Smooth muscle cell (in vitro differentiated cells): Measurements from ENCODE around the gene SSR2. TPM values are rescaled to one million over a fixed set of nuclear protein-coding genes. Genes with fewer than 3 reads are reported as not detected.

Experiments used
- DNase-seq: peaks from one replicate; lab custom pipeline; 2025; ENCODE audit not compliant: unreplicated experiment; lab: John Stamatoyannopoulos, UW
- H2AFZ ChIP-seq: fragments of 200-600 bp; sonication (generic); 2 replicates; pipeline ENCODE4 v1.6.0; 2016; ENCODE audit warnings: antibody characterized with exemption, low read depth, mild to moderate bottlenecking
- H3F3A ChIP-seq: fragments of 200-600 bp; sonication (generic); 2 replicates; pipeline ENCODE4 v1.6.0; 2017; ENCODE audit warnings: antibody characterized with exemption, low read depth
- H3K27ac ChIP-seq: fragments of 200-600 bp; sonication (generic); 2 replicates; pipeline ENCODE4 v1.5.1; 2016; ENCODE audit warnings: low read depth, mild to moderate bottlenecking
- H3K27me3 ChIP-seq: fragments of 200-600 bp; sonication (generic); 2 replicates; pipeline ENCODE4 v1.6.1; 2016; ENCODE audit warnings: low read depth, mild to moderate bottlenecking
- H3K36me3 ChIP-seq: fragments of 200-600 bp; sonication (generic); 2 replicates; pipeline ENCODE4 v1.5.1; 2016; ENCODE audit warnings: low read depth
- H3K4me1 ChIP-seq: fragments of 200-600 bp; sonication (generic); 2 replicates; pipeline ENCODE4 v1.5.1; 2016; ENCODE audit warnings: low read depth
- H3K4me2 ChIP-seq: fragments of 200-600 bp; sonication (generic); 2 replicates; pipeline ENCODE4 v1.6.0; 2016; ENCODE audit warnings: mild to moderate bottlenecking
- H3K4me3 ChIP-seq: fragments of 200-600 bp; sonication (generic); 2 replicates; pipeline ENCODE4 v1.5.1; 2016; ENCODE audit warnings: mild to moderate bottlenecking
- H3K79me2 ChIP-seq: fragments of 200-600 bp; sonication (generic); 2 replicates; pipeline ENCODE4 v1.6.0; 2016; ENCODE audit warnings: low read depth, mild to moderate bottlenecking
- H3K9ac ChIP-seq: fragments of 200-600 bp; sonication (generic); 2 replicates; pipeline ENCODE4 v1.6.0; 2016; ENCODE audit warnings: low read depth
- H3K9me3 ChIP-seq: fragments of 200-600 bp; sonication (generic); replicated peaks from 2 replicates; pipeline ENCODE4 v1.5.1; 2016; ENCODE audit warnings: low read depth
- H4K20me1 ChIP-seq: fragments of 200-600 bp; sonication (generic); 2 replicates; pipeline ENCODE4 v1.6.0; 2016; ENCODE audit warnings: low read depth
- CTCF ChIP-seq: fragments of 200-600 bp; sonication (generic); IDR thresholded peaks from 2 replicates; pipeline ENCODE4 v1.5.1; 2017; ENCODE audit warnings: borderline replicate concordance, mild to moderate bottlenecking, antibody characterized with exemption; ENCODE audit not compliant: insufficient read depth, poor library complexity, severe bottlenecking
- WGBS: methylation state at CpG from one replicate; pipeline ENCODE4 v1.1.7; 2016; ENCODE audit warnings: low lambda C conversion rate; 5-methylcytosine and 5-hydroxymethylcytosine counted together
- polyA plus RNA-seq: library from polyadenylated mRNA; unstranded; fragments of >200 nt; fragmentation: Nextera tagmentation; extraction: Ambion mirVana; gene quantifications from 2 replicates; pipeline ENCODE4 v1.2.1, GENCODE V29; 2016
- total RNA-seq: library from RNA; depleted of rRNA; stranded (reverse); fragments of >200 nt; gene quantifications from 2 replicates; pipeline ENCODE4 v1.2.3, GENCODE V29; 2014

Gene SSR2
- total and polyA plus RNA-seq, 2 experiments from 2014 or later: 447 to 457 TPM

GRCh38 chr1:156055281-156056048, 34.7 kb upstream of the SSR2 start:
- H4K20me1 ChIP-seq: peaks cover 6% of the 10 kb centered on the region
- TF ChIP-seq CTCF: no peak
- H3K27me3 ChIP-seq: no peaks in the 10 kb centered on the region
- no peaks in the 10 kb centered on the region for H3K9me3 ChIP-seq
- peak overlapping the region; percentile 94 for H3K4me2 ChIP-seq
- H3K36me3 ChIP-seq: no peaks in the 10 kb centered on the region
- H3K79me2 ChIP-seq: peaks cover 29% of the 10 kb centered on the region
- H3K4me3 ChIP-seq: peak overlapping the region; percentile 78
- peaks cover 8% of the 10 kb centered on the region for H3K4me1 ChIP-seq
- no peak overlapping the region for H3K27ac ChIP-seq
- peak overlapping the region; percentile 54 for H3K9ac ChIP-seq
- peak overlapping the region; percentile 81 for H2AFZ ChIP-seq
- WGBS: 32% methylated on average over 17 of the region's 17 CpGs
- peaks cover 10% of the 10 kb centered on the region for H3F3A ChIP-seq
- no peak for DNase-seq

GRCh38 chr1:156054500-156055280, 33.9 kb upstream of the SSR2 start, which contains the start of gene LAMTOR2:
Gene LAMTOR2, plus strand, starts transcription at chr1:156054782. Its CDS starts 108 bp downstream, at chr1:156054890.
- TF ChIP-seq CTCF: no peak
- under 1% methylated on average over 51 of the region's 53 CpGs for WGBS
- Histone ChIP-seq H3K9me3 (no peaks in the 10 kb centered on the region), H3K4me2 (peak within 1 kb of the TSS; percentile 94), H3K9ac (peak within 1 kb of the TSS; percentile 86), H3K27ac (peak within 1 kb of the TSS; percentile 95), H3K27me3 (no peaks in the 10 kb centered on the region), H3F3A (peaks cover 10% of the 10 kb centered on the region), H3K36me3 (no peaks in the 10 kb centered on the region), H3K4me3 (peak within 1 kb of the TSS; percentile 78), H4K20me1 (peaks cover 6% of the 10 kb centered on the region), H3K4me1 (peaks cover 8% of the 10 kb centered on the region), H2AFZ (peak within 1 kb of the TSS; percentile 81), H3K79me2 (peaks cover 29% of the 10 kb centered on the region)
- peak; percentile 88 for DNase-seq

GRCh38 chr1:156053768-156054499, 33.2 kb upstream of the SSR2 start, which contains the start of gene UBQLN4:
Gene UBQLN4, minus strand, starts transcription at chr1:156053798. Its CDS starts 97 bp downstream, at chr1:156053701.
- H2AFZ ChIP-seq: peak within 1 kb of the TSS; percentile 79
- WGBS: under 1% methylated on average over 14 of the region's 49 CpGs
- no peaks in the 10 kb centered on the region for H3K27me3 ChIP-seq
- H3K79me2 ChIP-seq: peaks cover 29% of the 10 kb centered on the region
- peak; percentile 78 for DNase-seq
- H3K9ac ChIP-seq: peak within 1 kb of the TSS; percentile 86
- peak within 1 kb of the TSS; percentile 78 for H3K4me3 ChIP-seq
- peak; percentile 59 for TF ChIP-seq CTCF
- peaks cover 10% of the 10 kb centered on the region for H3F3A ChIP-seq
- H3K27ac ChIP-seq: peak within 1 kb of the TSS; percentile 95
- no peaks in the 10 kb centered on the region for H3K36me3 ChIP-seq
- peak within 1 kb of the TSS; percentile 94 for H3K4me2 ChIP-seq
- peaks cover 8% of the 10 kb centered on the region for H3K4me1 ChIP-seq
- no peaks in the 10 kb centered on the region for H3K9me3 ChIP-seq
- peaks cover 6% of the 10 kb centered on the region for H4K20me1 ChIP-seq
